ENCODE measurements around the gene NSMCE4A.
"Not testable (repeated sequence)": the region's sequence is repeated elsewhere in the genome, so short reads cannot be mapped to it uniquely, and the experiment has no call there.

The NSMCE4A gene

DNA sequence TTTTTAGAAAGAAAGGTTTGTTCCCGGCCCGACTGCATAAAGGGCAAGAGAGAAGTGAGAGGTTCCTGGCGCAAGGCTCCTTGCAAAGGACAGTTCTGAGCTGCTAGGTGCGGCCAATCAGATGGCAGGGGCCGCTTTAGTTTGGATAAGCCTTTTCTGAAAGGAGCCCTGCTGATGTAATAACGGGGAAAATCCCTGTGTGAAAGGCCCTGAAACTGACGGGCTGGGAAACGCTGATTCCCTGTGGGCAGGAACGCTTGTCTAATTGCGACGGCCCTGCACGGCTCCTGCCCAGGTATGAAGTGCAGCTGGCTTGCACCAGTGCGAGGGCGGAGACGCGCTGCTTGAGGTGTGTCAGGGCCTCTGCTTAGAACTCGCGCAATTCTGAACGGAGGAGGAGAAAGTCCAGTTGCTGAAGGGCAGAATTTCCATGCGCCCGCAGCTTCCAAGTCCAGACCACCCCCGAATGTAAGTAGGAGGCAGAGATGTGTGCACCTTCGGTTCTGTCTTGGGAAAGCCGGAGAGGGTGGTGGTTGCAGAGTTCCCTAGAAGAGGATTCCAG lies 44.5 kb upstream of the NSMCE4A start:
- TF ChIP-seq, protein P1, sequence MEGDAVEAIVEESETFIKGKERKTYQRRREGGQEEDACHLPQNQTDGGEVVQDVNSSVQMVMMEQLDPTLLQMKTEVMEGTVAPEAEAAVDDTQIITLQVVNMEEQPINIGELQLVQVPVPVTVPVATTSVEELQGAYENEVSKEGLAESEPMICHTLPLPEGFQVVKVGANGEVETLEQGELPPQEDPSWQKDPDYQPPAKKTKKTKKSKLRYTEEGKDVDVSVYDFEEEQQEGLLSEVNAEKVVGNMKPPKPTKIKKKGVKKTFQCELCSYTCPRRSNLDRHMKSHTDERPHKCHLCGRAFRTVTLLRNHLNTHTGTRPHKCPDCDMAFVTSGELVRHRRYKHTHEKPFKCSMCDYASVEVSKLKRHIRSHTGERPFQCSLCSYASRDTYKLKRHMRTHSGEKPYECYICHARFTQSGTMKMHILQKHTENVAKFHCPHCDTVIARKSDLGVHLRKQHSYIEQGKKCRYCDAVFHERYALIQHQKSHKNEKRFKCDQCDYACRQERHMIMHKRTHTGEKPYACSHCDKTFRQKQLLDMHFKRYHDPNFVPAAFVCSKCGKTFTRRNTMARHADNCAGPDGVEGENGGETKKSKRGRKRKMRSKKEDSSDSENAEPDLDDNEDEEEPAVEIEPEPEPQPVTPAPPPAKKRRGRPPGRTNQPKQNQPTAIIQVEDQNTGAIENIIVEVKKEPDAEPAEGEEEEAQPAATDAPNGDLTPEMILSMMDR (IDR thresholded peaks at IDR 0.05; ENCODE audit: low read depth, low read length, missing control alignments): no peak
- in situ Hi-C loops (cut with HindIII; ENCODE audit: low sequenced_read_pairs): no loop called here
- no peak for DNase-seq (ENCODE audit: low read depth)
- H3K4me3 ChIP-seq (ENCODE audit: low read depth, low read length): no peak overlapping the region

GRCh38 chr10:122018951-122019413 lies 44.0 kb upstream of the NSMCE4A start:
- TF ChIP-seq, protein P1 (IDR thresholded peaks at IDR 0.05; ENCODE audit: low read depth, low read length, missing control alignments): no peak
- DNase-seq (ENCODE audit: low read depth): no peak
- in situ Hi-C loops (cut with HindIII; ENCODE audit: low sequenced_read_pairs): no loop called here
- H3K4me3 ChIP-seq (ENCODE audit: low read depth, low read length): no peak overlapping the region

DNA sequence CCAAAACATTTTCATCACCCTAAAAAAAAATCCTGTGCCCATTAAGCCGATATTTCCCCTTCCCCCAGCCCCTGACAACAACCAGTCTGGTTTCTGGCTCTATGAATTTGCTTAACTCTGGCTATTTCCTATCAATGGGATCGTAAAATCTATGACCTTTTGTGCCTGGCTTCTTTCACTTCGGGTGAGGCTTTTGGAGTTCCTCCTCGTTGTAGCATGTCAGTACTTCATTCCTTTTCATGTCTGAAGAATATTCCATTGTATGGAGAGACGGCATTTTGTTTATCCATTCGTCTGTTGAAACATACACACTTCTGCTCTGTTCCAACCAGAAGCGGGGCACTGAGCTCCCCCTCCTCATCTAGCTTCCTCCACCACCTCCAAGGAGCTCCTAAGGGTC lies 43.5 kb upstream of the NSMCE4A start:
- no peak for DNase-seq (ENCODE audit: low read depth)
- in situ Hi-C loops (cut with HindIII; ENCODE audit: low sequenced_read_pairs): no loop called here
- no peak overlapping the region for H3K4me3 ChIP-seq (ENCODE audit: low read depth, low read length)
- TF ChIP-seq, protein P1 (IDR thresholded peaks at IDR 0.05; ENCODE audit: low read depth, low read length, missing control alignments): no peak

DNA sequence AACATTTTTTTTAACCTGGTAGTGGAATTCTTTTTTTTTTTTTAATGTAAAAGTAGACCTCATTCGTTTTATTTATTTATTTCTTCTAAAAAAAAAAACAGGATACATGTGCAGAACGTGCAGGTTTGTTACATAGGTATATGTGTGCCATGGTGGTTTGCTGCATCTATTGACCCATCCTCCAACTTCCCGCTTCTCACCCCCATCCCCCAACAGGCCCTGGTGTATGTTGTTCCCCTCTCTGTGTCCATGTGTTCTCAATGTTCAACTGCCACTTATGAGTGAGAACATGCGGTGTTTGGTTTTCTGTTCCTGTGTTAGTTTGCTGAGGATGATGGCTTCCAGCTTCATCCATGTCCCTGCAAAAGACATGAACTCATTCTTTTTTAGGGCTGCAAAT lies 42.9 kb upstream of the NSMCE4A start:
- DNase-seq (ENCODE audit: low read depth); in situ Hi-C loops (cut with HindIII; ENCODE audit: low sequenced_read_pairs); H3K4me3 ChIP-seq (ENCODE audit: low read depth, low read length): not testable (repeated sequence)

GRCh38 chr10:122014652-122015248 lies 39.7 kb upstream of the NSMCE4A start:
- no peak for DNase-seq (ENCODE audit: low read depth)
- H3K4me3 ChIP-seq (ENCODE audit: low read depth, low read length): no peak overlapping the region
- in situ Hi-C loops (cut with HindIII; ENCODE audit: low sequenced_read_pairs): no loop called here
- TF ChIP-seq, protein P1 (IDR thresholded peaks at IDR 0.05; ENCODE audit: low read depth, low read length, missing control alignments): no peak

- H3K4me3 ChIP-seq (ENCODE audit: low read depth, low read length): no peak overlapping the region
- DNase-seq (ENCODE audit: low read depth): no peak
- TF ChIP-seq, protein P1 (IDR thresholded peaks at IDR 0.05; ENCODE audit: low read depth, low read length, missing control alignments): no peak
- in situ Hi-C loops (cut with HindIII; ENCODE audit: low sequenced_read_pairs): no loop called here
Observed at GRCh38 chr10:122013311-122013780, 38.3 kb upstream of the NSMCE4A start.

- no peak for DNase-seq (ENCODE audit: low read depth)
- in situ Hi-C loops (cut with HindIII; ENCODE audit: low sequenced_read_pairs): no loop called here
- H3K4me3 ChIP-seq (ENCODE audit: low read depth, low read length): no peak overlapping the region
- TF ChIP-seq, protein P1 (IDR thresholded peaks at IDR 0.05; ENCODE audit: low read depth, low read length, missing control alignments): no peak
Observed at GRCh38 chr10:122012731-122013130, 37.7 kb upstream of the NSMCE4A start.
